Prostate gland (tissue), 2 donors: ENCODE data around the gene FER.

Experiments used
- POLR2A ChIP-seq: fragments of 450-650 bp; IDR thresholded peaks from one replicate; pipeline ENCODE4 v1.6.1; 2016; ENCODE audit warnings: antibody characterized with exemption, mild to moderate bottlenecking
- POLR2AphosphoS5 ChIP-seq: sonication (generic); formaldehyde crosslinking; IDR thresholded peaks from one replicate; pipeline ENCODE4 v1.6.1; 2017; ENCODE audit warnings: antibody characterized with exemption
- TF ChIP-seq, protein P1 (sequence below), 4 experiments: fragments of 200-600 bp in 2 of 4; fragments of 450-650 bp in 2 of 4; sonication (generic) in 2 of 4; IDR thresholded peaks; 1 replicate in 3 of 4; 2 replicates in 1 of 4; pipeline ENCODE4 v1.5.1; 2016 to 2019; ENCODE audit warnings: antibody characterized with exemption in 4 of 4, mild to moderate bottlenecking in 2 of 4, moderate library complexity in 2 of 4

- TF ChIP-seq, protein P1, sequence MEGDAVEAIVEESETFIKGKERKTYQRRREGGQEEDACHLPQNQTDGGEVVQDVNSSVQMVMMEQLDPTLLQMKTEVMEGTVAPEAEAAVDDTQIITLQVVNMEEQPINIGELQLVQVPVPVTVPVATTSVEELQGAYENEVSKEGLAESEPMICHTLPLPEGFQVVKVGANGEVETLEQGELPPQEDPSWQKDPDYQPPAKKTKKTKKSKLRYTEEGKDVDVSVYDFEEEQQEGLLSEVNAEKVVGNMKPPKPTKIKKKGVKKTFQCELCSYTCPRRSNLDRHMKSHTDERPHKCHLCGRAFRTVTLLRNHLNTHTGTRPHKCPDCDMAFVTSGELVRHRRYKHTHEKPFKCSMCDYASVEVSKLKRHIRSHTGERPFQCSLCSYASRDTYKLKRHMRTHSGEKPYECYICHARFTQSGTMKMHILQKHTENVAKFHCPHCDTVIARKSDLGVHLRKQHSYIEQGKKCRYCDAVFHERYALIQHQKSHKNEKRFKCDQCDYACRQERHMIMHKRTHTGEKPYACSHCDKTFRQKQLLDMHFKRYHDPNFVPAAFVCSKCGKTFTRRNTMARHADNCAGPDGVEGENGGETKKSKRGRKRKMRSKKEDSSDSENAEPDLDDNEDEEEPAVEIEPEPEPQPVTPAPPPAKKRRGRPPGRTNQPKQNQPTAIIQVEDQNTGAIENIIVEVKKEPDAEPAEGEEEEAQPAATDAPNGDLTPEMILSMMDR (IDR thresholded peaks at IDR 0.05): no peak
- TF ChIP-seq POLR2A: peak; percentile 28
- TF ChIP-seq POLR2AphosphoS5: peak; percentile 46
Observed at GRCh38 chr5:108747774-108748400, at the start of gene FER.
